ENCODE data around the gene ZNF385C. TPM values are rescaled to one million over a fixed set of nuclear protein-coding genes. Genes with fewer than 3 reads are reported as not detected.

Gene ZNF385C
- total and polyA plus RNA-seq, 2 of the 13 experiments (the other 11 are each of a cell fraction or from before 2014, with no cell fraction given): 2.3 to 6.1 TPM

GRCh38 chr17:42016941-42017865, 81.1 kb downstream of the ZNF385C start, which contains the start of gene DNAJC7 (continued):
- TF ChIP-seq, protein P1, sequence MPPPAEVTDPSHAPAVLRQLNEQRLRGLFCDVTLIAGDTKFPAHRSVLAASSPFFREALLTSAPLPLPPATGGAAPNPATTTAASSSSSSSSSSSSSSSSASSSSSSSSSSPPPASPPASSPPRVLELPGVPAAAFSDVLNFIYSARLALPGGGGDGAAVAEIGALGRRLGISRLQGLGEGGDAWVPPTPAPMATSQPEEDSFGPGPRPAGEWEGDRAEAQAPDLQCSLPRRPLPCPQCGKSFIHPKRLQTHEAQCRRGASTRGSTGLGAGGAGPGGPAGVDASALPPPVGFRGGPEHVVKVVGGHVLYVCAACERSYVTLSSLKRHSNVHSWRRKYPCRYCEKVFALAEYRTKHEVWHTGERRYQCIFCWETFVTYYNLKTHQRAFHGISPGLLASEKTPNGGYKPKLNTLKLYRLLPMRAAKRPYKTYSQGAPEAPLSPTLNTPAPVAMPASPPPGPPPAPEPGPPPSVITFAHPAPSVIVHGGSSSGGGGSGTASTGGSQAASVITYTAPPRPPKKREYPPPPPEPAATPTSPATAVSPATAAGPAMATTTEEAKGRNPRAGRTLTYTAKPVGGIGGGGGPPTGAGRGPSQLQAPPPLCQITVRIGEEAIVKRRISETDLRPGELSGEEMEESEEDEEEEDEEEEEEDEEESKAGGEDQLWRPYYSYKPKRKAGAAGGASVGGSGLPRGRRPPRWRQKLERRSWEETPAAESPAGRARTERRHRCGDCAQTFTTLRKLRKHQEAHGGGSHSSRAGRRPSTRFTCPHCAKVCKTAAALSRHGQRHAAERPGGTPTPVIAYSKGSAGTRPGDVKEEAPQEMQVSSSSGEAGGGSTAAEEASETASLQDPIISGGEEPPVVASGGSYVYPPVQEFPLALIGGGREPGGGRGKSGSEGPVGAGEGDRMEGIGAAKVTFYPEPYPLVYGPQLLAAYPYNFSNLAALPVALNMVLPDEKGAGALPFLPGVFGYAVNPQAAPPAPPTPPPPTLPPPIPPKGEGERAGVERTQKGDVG (CRISPR knock-in tag; IDR thresholded peaks at IDR 0.05; ENCODE audit: borderline replicate concordance): peak; percentile 75; the same call in 1 of the 2 replicates
- TF ChIP-seq ZNF136 (CRISPR knock-in tag; IDR thresholded peaks at IDR 0.05; ENCODE audit: low read depth) (0 out of 2 replicates have a peak, but pooled peaks have one; percentile 25), STAT5B (CRISPR knock-in tag; IDR thresholded peaks at IDR 0.05) (no peak), NAIF1 (CRISPR knock-in tag; IDR thresholded peaks at IDR 0.05; ENCODE audit: borderline replicate concordance) (peak; percentile 92; the same call in 1 of the 2 replicates), HIVEP1 (CRISPR knock-in tag; IDR thresholded peaks at IDR 0.05) (peak; percentile 81), ATF6 (CRISPR knock-in tag; conservative IDR thresholded peaks at IDR 0.05) (0 out of 2 replicates have a peak, but pooled peaks have one; percentile 45), ATF1 (CRISPR knock-in tag; IDR thresholded peaks at IDR 0.05) (peak; percentile 51; the same call in 1 of the 2 replicates), ATRX (CRISPR knock-in tag; IDR thresholded peaks at IDR 0.05; ENCODE audit: borderline replicate concordance) (no peak; the same call in 1 of the 2 replicates), DZIP1 (CRISPR knock-in tag; IDR thresholded peaks at IDR 0.05) (peak; percentile 97), NFAT5 (CRISPR knock-in tag; IDR thresholded peaks at IDR 0.05) (0 out of 2 replicates have a peak, but pooled peaks have one; percentile 66), ZNF207 (IDR thresholded peaks at IDR 0.05; ENCODE audit: borderline replicate concordance) (no peak)
- TF ChIP-seq, protein P2, sequence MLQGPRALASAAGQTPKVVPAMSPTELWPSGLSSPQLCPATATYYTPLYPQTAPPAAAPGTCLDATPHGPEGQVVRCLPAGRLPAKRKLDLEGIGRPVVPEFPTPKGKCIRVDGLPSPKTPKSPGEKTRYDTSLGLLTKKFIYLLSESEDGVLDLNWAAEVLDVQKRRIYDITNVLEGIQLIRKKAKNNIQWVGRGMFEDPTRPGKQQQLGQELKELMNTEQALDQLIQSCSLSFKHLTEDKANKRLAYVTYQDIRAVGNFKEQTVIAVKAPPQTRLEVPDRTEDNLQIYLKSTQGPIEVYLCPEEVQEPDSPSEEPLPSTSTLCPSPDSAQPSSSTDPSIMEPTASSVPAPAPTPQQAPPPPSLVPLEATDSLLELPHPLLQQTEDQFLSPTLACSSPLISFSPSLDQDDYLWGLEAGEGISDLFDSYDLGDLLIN (CRISPR knock-in tag; IDR thresholded peaks at IDR 0.05; ENCODE audit: borderline replicate concordance): no peak
